K562 (cell line): Measurements from ENCODE around the gene CUTA. TPM values are rescaled to one million over a fixed set of nuclear protein-coding genes. Genes with fewer than 3 reads are reported as not detected.

Source experiments
- ARID1B ChIP-seq: fragments of 450-650 bp; IDR thresholded peaks from 2 replicates; pipeline ENCODE4 v1.6.1; 2016; ENCODE audit warnings: antibody characterized with exemption, mild to moderate bottlenecking, inconsistent platforms
- BRD9 ChIP-seq: fragments of 450-650 bp; IDR thresholded peaks from 2 replicates; pipeline ENCODE4 v1.6.1; 2018; ENCODE audit warnings: low read depth; ENCODE audit not compliant: partially characterized antibody
- E2F1 ChIP-seq: sonication (generic); formaldehyde crosslinking; IDR thresholded peaks from 2 replicates; pipeline ENCODE4 v1.8.1; 2023; ENCODE audit warnings: mild to moderate bottlenecking, missing genetic modification reagents, moderate library complexity
- E4F1 ChIP-seq: fragments of 250-450 bp; sonication (Bioruptor Pico); IDR thresholded peaks from 2 replicates; pipeline ENCODE4 v1.5.0; 2021; ENCODE audit warnings: mild to moderate bottlenecking, borderline replicate concordance
- EP400 ChIP-seq: fragments of 450-650 bp; IDR thresholded peaks from 2 replicates; pipeline ENCODE4 v1.6.1; 2017; ENCODE audit warnings: antibody characterized with exemption, mild to moderate bottlenecking, moderate library complexity
- GTF2A2 ChIP-seq: IDR thresholded peaks from 2 replicates; pipeline ENCODE4 v1.6.1; 2016; ENCODE audit warnings: mild to moderate bottlenecking, missing genetic modification characterization, missing compliant biosample characterization
- HDAC6 ChIP-seq: IDR thresholded peaks from 2 replicates; pipeline ENCODE4 v1.6.1; 2012; ENCODE audit warnings: low read depth, mild to moderate bottlenecking, control low read depth, inconsistent platforms, low read length, moderate library complexity
- HMGXB4 ChIP-seq: sonication (generic); formaldehyde crosslinking; IDR thresholded peaks from 2 replicates; pipeline ENCODE4 v1.8.1; 2023; ENCODE audit warnings: mild to moderate bottlenecking, missing genetic modification reagents
- HNRNPL ChIP-seq: fragments of 200-400 bp; formaldehyde crosslinking; IDR thresholded peaks from 2 replicates; pipeline ENCODE4 v1.6.1; 2017; ENCODE audit warnings: low read depth, mild to moderate bottlenecking, low read length
- KLF13 ChIP-seq: fragments of 450-650 bp; IDR thresholded peaks from 2 replicates; pipeline ENCODE4 v1.6.1; 2016; ENCODE audit warnings: missing genetic modification characterization, low read depth, mild to moderate bottlenecking, missing compliant biosample characterization, moderate library complexity, borderline replicate concordance
- MTA3 ChIP-seq: fragments of 450-650 bp; formaldehyde crosslinking; IDR thresholded peaks from 2 replicates; pipeline ENCODE4 v1.6.1; 2017; ENCODE audit warnings: mild to moderate bottlenecking, borderline replicate concordance
- MXI1 ChIP-seq: IDR thresholded peaks from 2 replicates; pipeline ENCODE4 v1.6.1; 2011; ENCODE audit warnings: low read depth, mild to moderate bottlenecking, improper control_type of control experiment, low read length
- NCOA2 ChIP-seq, 2 experiments: fragments of 450-650 bp; IDR thresholded peaks; 2 replicates each; pipeline ENCODE4 v1.6.1; 2018; ENCODE audit warnings: mild to moderate bottlenecking in 2 of 2, moderate library complexity in 1 of 2; ENCODE audit not compliant: partially characterized antibody in 2 of 2
- OTX1 ChIP-seq: fragments of 450-650 bp; formaldehyde crosslinking; IDR thresholded peaks from 2 replicates; pipeline ENCODE4 v1.4.0; 2022; ENCODE audit warnings: mild to moderate bottlenecking
- PHF8 ChIP-seq: fragments of 200-600 bp; sonication (generic); IDR thresholded peaks from 2 replicates; pipeline ENCODE4 v1.6.1; 2012; ENCODE audit warnings: mixed run types, mild to moderate bottlenecking, inconsistent platforms, low read length, moderate library complexity, borderline replicate concordance
- RFX5 ChIP-seq: IDR thresholded peaks from 2 replicates; pipeline ENCODE4 v1.6.1; 2011; ENCODE audit warnings: low read depth, mild to moderate bottlenecking, improper control_type of control experiment, low read length
- SMAD1 ChIP-seq: fragments of 150-350 bp; IDR thresholded peaks from 2 replicates; pipeline ENCODE4 v1.6.1; 2014; ENCODE audit warnings: low read length, low read depth; ENCODE audit not compliant: partially characterized antibody
- TEAD4 ChIP-seq, 2 experiments: sonication (generic) in 1 of 2; formaldehyde crosslinking in 1 of 2; IDR thresholded peaks; 2 replicates each; pipeline versions ENCODE4 v1.6.1 to v1.8.0; 2012 to 2022; ENCODE audit warnings: borderline replicate concordance in 1 of 2, inconsistent platforms in 1 of 2, low read length in 1 of 2, mild to moderate bottlenecking in 1 of 2, missing genetic modification reagents in 1 of 2
- ZNF512 ChIP-seq: IDR thresholded peaks from 2 replicates; pipeline ENCODE4 v1.6.1; 2016; ENCODE audit warnings: missing genetic modification characterization, missing compliant biosample characterization
- ZNF830 ChIP-seq: fragments of 250-450 bp; sonication (Bioruptor Pico); IDR thresholded peaks from 2 replicates; pipeline ENCODE4 v1.5.0; 2021; ENCODE audit warnings: mild to moderate bottlenecking
- polyA plus RNA-seq, 8 experiments: library from polyadenylated mRNA; depleted of rRNA in 4 of 8; stranded (reverse) in 5 of 8; unstranded in 3 of 8; fragments of >200 nt; fragmentation: Nextera tagmentation in 2 of 8; fragmentation: Illumina TruSeq in 1 of 8; extraction: Ambion mirVana in 2 of 8; extraction: Trizol in 1 of 8; gene quantifications; 2 replicates each; pipeline versions ENCODE4 v1.2.1 to v1.2.3, GENCODE V29; 2011 to 2014; ENCODE audit warnings: inconsistent platforms in 1 of 8, missing spikeins in 1 of 8
- total RNA-seq, 7 experiments: library from RNA; depleted of rRNA in 6 of 7; stranded (reverse); fragments of >200 nt in 6 of 7; fragmentation: Illumina TruSeq in 2 of 7; extraction: Trizol in 2 of 7; gene quantifications; 2 replicates each; pipeline versions ENCODE4 v1.2.1 to v1.2.3, GENCODE V29; 2011 to 2021; ENCODE audit warnings: low replicate concordance in 1 of 7

Gene CUTA
- total and polyA plus RNA-seq, 9 of the 15 experiments (the other 6 are each of a cell fraction or from before 2014, with no cell fraction given), result 166 to 682 (median 310) TPM

- TF ChIP-seq ZNF830 (CRISPR knock-in tag), result peak; percentile 86; the same call in 1 of the 2 replicates
- peak; percentile 77 for TF ChIP-seq KLF13 (tag)
- no peak for TF ChIP-seq GTF2A2
- peak; percentile 89; the same call in 1 of the 2 replicates for TF ChIP-seq MTA3
- peak; percentile 46; the same call in 1 of the 2 replicates for TF ChIP-seq TEAD4 (IDR thresholded peaks at IDR 0.05; ENCODE audit: low read length)
- TF ChIP-seq TEAD4 (CRISPR knock-in tag; IDR thresholded peaks at IDR 0.05; ENCODE audit: borderline replicate concordance), result no peak
- TF ChIP-seq SMAD1, result peak; percentile 86
- no peak for TF ChIP-seq NCOA2 (IDR thresholded peaks at IDR 0.05; ENCODE audit: partially characterized antibody in 2 of 2)
- TF ChIP-seq HNRNPL, result peak; percentile 25; the same call in 1 of the 2 replicates
- no peak for TF ChIP-seq ARID1B
- no peak for TF ChIP-seq ZNF512 (tag)
- TF ChIP-seq OTX1 (CRISPR knock-in tag), result peak; percentile 83; the same call in 1 of the 2 replicates
- peak; percentile 26; the same call in 1 of the 2 replicates for TF ChIP-seq PHF8
- TF ChIP-seq MXI1, result no peak
- TF ChIP-seq RFX5, result no peak
- TF ChIP-seq HMGXB4 (CRISPR knock-in tag), result peak; percentile 13; the same call in 1 of the 2 replicates
- no peak for TF ChIP-seq E4F1 (CRISPR knock-in tag)
- TF ChIP-seq E2F1 (CRISPR knock-in tag), result peak; percentile 97
- TF ChIP-seq BRD9, result no peak
- peak; percentile 85 for TF ChIP-seq EP400
- TF ChIP-seq HDAC6, result no peak; the same call in 1 of the 2 replicates
These were observed 7.7 kb downstream of the CUTA start (continued) for GRCh38 chr6:33410050-33410710.
